ENCODE data around the gene PRPH2.

DNA sequence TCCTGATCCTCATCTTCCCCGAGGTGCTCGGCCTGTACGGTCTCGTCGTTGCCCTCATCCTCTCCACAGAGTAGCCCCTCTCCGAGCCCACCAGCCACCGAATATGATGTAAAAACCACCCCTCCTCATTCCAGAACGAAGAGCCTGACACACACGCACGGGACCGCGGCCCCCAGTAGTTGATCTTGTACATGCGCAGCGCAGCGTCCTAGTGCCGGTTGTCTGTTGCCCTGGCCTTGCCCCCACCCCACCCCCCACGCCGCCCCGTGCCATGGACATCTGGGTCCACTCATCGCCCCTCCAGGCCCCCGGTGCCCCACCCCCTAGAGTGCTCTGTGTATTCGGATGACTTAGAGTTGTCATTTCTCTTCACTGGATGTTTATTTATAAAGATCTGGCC is 5.2 kb upstream of the PRPH2 start:
- TF ChIP-seq POLR2A (IDR thresholded peaks at IDR 0.05; ENCODE audit: low read depth, low read length) (no peak), TAF1 (IDR thresholded peaks at IDR 0.05; ENCODE audit: borderline replicate concordance, low read depth, low read length) (no peak)
